SU-DHL-6 (cell line): ENCODE measurements around the gene RBM19.

ENCODE experiments used
- H2AFZ ChIP-seq: fragments of 200-600 bp; sonication (generic); 2 replicates; pipeline ENCODE4 v1.6.1; 2014; ENCODE audit warnings: low read depth, mild to moderate bottlenecking, moderate library complexity, mixed read lengths, antibody characterized with exemption, low read length; ENCODE audit not compliant: severe bottlenecking
- H3F3A ChIP-seq: fragments of 200-600 bp; shearing (Covaris generic); 2 replicates; pipeline ENCODE4 v1.6.0; 2016; ENCODE audit warnings: antibody characterized with exemption, mild to moderate bottlenecking; ENCODE audit not compliant: insufficient read depth
- H3K27ac ChIP-seq: fragments of 200-600 bp; sonication (generic); 2 replicates; pipeline ENCODE4 v1.5.1; 2016; ENCODE audit warnings: low read depth, mild to moderate bottlenecking, low read length, moderate library complexity, mixed read lengths
- H3K27me3 ChIP-seq: fragments of 200-600 bp; sonication (generic), shearing (Covaris generic); 2 replicates; pipeline ENCODE4 v1.6.0; 2014; ENCODE audit warnings: mild to moderate bottlenecking, low read length
- H3K36me3 ChIP-seq: fragments of 200-600 bp; sonication (generic); 2 replicates; pipeline ENCODE4 v1.6.1; 2014; ENCODE audit warnings: mild to moderate bottlenecking, low read length, mixed read lengths
- H3K4me2 ChIP-seq: fragments of 300-600, 200-600 bp; shearing (Covaris generic), sonication (generic); 2 replicates; pipeline ENCODE4 v1.6.0; 2014; ENCODE audit warnings: low read length, low read depth, mild to moderate bottlenecking; ENCODE audit not compliant: poor library complexity, severe bottlenecking
- H3K4me3 ChIP-seq: fragments of 200-600 bp; sonication (generic); 2 replicates; pipeline ENCODE4 v1.5.1; 2014; ENCODE audit warnings: antibody characterized with exemption, low read length, mild to moderate bottlenecking, mixed read lengths; ENCODE audit not compliant: insufficient read depth, poor library complexity, severe bottlenecking
- H3K79me2 ChIP-seq: fragments of 200-600 bp; sonication (generic); 2 replicates; pipeline ENCODE4 v1.6.1; 2014; ENCODE audit warnings: mild to moderate bottlenecking, low read length, moderate library complexity; ENCODE audit not compliant: insufficient read depth
- H3K9ac ChIP-seq: fragments of 200-600 bp; sonication (generic); 2 replicates; pipeline ENCODE4 v1.7.0; 2014; ENCODE audit warnings: mild to moderate bottlenecking, low read length
- H3K9me2 ChIP-seq: fragments of 200-600 bp; sonication (generic); replicated peaks from 2 replicates; pipeline ENCODE4 v1.6.1; 2014; ENCODE audit warnings: low read length; ENCODE audit not compliant: insufficient read depth
- H3K9me3 ChIP-seq: fragments of 200-600 bp; sonication (generic); 2 replicates; pipeline ENCODE4 v1.6.1; 2014; ENCODE audit warnings: low read length, mixed read lengths; ENCODE audit not compliant: insufficient read depth
- H4K20me1 ChIP-seq: fragments of 200-600 bp; sonication (generic); 2 replicates; pipeline ENCODE4 v1.6.1; 2014; ENCODE audit warnings: low read depth, mild to moderate bottlenecking, antibody characterized with exemption, low read length, moderate library complexity, mixed read lengths
- EZH2phosphoT487 ChIP-seq: fragments of 200-600 bp; sonication (generic), shearing (Covaris generic); conservative IDR thresholded peaks from 2 replicates; pipeline ENCODE4 v1.6.1; 2018; ENCODE audit warnings: mild to moderate bottlenecking, antibody characterized with exemption, low read length, moderate library complexity, mixed read lengths
- TF ChIP-seq, protein P1 (sequence below): fragments of 200-600 bp; sonication (generic); IDR thresholded peaks from one replicate; pipeline ENCODE4 v1.5.1; 2017; ENCODE audit warnings: antibody characterized with exemption, mild to moderate bottlenecking, low read length, moderate library complexity; ENCODE audit not compliant: insufficient read depth, poor library complexity, severe bottlenecking

The RBM19 gene

DNA sequence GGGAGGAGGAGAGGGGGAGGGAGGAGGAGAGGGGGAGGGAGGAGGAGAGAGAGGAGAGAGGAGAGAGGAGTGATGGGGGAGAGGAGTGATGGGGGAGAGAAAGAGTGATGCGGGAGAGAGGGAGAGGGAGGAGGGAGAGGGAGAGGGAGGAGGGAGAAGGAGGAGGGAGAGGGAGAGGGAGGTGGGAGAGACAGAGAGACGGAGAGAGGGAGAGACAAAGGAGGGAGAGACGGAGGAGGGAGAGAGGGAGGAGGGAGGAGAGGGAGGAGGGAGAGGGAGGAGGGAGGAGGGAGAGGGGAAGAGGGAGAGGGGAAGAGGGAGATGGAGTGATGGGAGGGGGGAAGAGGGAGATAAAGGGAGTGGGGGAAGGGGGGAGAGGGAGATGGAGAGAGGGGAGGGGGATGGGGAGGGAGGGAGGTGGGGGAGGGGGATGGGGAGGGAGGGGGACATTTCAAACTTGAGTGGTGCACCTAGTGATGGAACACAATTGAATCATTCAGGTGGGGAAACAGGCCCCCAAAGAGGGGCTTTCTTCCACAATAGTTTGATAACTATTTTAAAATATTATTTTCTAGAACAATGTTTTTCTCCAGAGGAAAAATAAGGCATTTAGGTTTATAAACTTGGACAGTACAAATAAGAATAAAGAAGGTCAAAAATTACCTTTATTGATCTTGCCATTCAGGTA lies 46.8 kb upstream of the RBM19 start:
- no peak overlapping the region for H2AFZ ChIP-seq
- no peak overlapping the region for H3K4me2 ChIP-seq
- no peaks in the 10 kb centered on the region for H3F3A ChIP-seq
- H3K79me2 ChIP-seq = no peaks in the 10 kb centered on the region
- H3K36me3 ChIP-seq = no peaks in the 10 kb centered on the region
- no peaks in the 10 kb centered on the region for H3K27me3 ChIP-seq
- no peak overlapping the region for H3K4me3 ChIP-seq
- H3K27ac ChIP-seq = no peak overlapping the region
- H3K9me3 ChIP-seq = no peaks in the 10 kb centered on the region
- no peak overlapping the region for H3K9ac ChIP-seq
- no peak for TF ChIP-seq EZH2phosphoT487
- TF ChIP-seq, protein P1, sequence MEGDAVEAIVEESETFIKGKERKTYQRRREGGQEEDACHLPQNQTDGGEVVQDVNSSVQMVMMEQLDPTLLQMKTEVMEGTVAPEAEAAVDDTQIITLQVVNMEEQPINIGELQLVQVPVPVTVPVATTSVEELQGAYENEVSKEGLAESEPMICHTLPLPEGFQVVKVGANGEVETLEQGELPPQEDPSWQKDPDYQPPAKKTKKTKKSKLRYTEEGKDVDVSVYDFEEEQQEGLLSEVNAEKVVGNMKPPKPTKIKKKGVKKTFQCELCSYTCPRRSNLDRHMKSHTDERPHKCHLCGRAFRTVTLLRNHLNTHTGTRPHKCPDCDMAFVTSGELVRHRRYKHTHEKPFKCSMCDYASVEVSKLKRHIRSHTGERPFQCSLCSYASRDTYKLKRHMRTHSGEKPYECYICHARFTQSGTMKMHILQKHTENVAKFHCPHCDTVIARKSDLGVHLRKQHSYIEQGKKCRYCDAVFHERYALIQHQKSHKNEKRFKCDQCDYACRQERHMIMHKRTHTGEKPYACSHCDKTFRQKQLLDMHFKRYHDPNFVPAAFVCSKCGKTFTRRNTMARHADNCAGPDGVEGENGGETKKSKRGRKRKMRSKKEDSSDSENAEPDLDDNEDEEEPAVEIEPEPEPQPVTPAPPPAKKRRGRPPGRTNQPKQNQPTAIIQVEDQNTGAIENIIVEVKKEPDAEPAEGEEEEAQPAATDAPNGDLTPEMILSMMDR = no peak
- no peaks in the 10 kb centered on the region for H4K20me1 ChIP-seq
- H3K9me2 ChIP-seq = no peaks in the 10 kb centered on the region

DNA sequence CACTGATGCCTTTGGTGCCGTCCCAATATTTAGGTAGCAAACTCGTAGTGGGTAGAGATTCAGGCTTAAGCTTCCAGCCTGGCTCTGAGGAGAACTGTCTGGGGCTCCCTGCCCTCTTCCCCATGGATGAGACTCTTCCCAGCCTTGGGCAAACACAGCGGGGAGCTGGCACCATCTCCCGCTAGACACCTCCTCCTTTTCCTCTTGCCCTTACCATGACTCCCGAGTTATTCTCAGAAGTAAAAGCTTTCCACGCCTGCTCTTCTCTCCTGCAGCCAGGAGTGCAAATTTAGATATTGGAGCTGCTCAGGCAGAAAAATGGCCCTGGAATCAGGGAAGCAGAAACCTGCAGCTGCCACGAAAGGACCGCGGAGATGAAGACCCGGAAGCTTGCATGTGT lies 45.6 kb upstream of the RBM19 start:
- Histone ChIP-seq H3K4me2 (no peak overlapping the region), H3K4me3 (no peak overlapping the region), H2AFZ (no peak overlapping the region), H4K20me1 (no peaks in the 10 kb centered on the region), H3K9me2 (no peaks in the 10 kb centered on the region), H3K79me2 (no peaks in the 10 kb centered on the region), H3F3A (no peaks in the 10 kb centered on the region), H3K9me3 (no peaks in the 10 kb centered on the region), H3K9ac (no peak overlapping the region), H3K27ac (no peak overlapping the region), H3K36me3 (no peaks in the 10 kb centered on the region), H3K27me3 (no peaks in the 10 kb centered on the region)
- no peak for TF ChIP-seq EZH2phosphoT487
- TF ChIP-seq, protein P1 = no peak

DNA sequence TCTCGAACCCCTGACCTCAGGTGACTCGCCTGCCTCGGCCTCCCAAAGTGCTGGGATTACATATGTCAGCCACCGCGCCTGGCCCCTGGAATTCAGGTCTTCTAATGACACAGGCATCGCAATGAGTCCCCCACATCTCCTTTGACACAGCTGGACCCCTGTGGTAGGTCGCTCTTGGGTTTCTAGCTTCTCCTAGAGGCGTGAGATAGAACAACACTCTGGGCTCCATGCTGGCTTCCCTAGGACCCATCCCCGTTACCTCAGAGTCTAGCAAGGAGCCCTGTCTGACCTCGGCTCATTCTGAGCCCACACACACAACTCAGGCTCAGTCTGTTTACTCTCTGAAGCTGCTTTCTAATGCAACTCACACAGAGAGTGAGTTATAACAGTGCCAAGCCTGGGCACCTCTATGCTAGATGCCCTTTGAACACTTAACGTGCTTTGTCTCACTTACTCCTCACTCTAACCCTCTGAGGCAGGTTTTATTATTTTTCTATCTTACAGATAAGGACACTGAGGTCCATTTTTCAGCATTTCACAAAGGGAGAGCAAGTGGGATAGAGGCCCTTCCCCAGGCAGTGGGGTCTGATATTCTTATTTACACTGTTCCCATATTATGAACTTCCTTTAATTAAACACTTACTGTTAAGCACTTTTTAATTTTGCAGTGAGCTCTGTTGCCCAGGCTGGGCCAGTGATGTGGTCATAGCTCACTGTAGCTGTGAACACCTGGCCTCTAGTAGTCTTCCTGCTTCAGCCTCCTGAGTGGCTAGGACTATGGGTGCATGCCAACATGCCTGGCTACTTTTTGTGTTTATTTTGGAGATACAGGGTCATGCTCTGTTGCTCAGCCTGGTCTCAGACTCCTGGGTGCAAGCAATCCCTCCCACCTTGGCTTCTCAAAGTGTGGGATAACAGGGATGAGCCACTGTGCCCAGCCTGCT lies 40.6 kb upstream of the RBM19 start:
- no peaks in the 10 kb centered on the region for H3K27me3 ChIP-seq
- no peak overlapping the region for H3K9ac ChIP-seq
- no peaks in the 10 kb centered on the region for H3F3A ChIP-seq
- H3K79me2 ChIP-seq = no peaks in the 10 kb centered on the region
- H3K9me3 ChIP-seq = no peaks in the 10 kb centered on the region
- H3K4me3 ChIP-seq = no peak overlapping the region
- H3K9me2 ChIP-seq = no peaks in the 10 kb centered on the region
- no peak overlapping the region for H2AFZ ChIP-seq
- no peaks in the 10 kb centered on the region for H3K36me3 ChIP-seq
- no peak for TF ChIP-seq EZH2phosphoT487
- TF ChIP-seq, protein P1 = no peak
- H3K27ac ChIP-seq = no peak overlapping the region
- no peaks in the 10 kb centered on the region for H4K20me1 ChIP-seq
- H3K4me2 ChIP-seq = no peak overlapping the region
